GM12875 (cell line): Measurements from ENCODE around the gene BCAS3.
"Not testable (repeated sequence)": the region's sequence is repeated elsewhere in the genome, so short reads cannot be mapped to it uniquely, and the experiment has no call there.

Experiments
- H3K4me3 ChIP-seq: one replicate; pipeline ENCODE4 v1.5.1; 2011; ENCODE audit warnings: low read depth, low read length, control low read depth
- CTCF ChIP-seq: IDR thresholded peaks from 2 replicates; pipeline ENCODE4 v1.5.1; 2011; ENCODE audit warnings: low read depth, mild to moderate bottlenecking, control low read depth, inconsistent platforms, low read length, moderate library complexity, borderline replicate concordance; ENCODE audit not compliant: insufficient read depth

The BCAS3 gene

GRCh38 chr17:61436273-61436672, 758.6 kb downstream of the BCAS3 start:
- H3K4me3 ChIP-seq: no peak overlapping the region
- TF ChIP-seq CTCF: no peak

- TF ChIP-seq CTCF: no peak
- no peak overlapping the region for H3K4me3 ChIP-seq
Observed at GRCh38 chr17:61436995-61437704, 759.5 kb downstream of the BCAS3 start.

- TF ChIP-seq CTCF: no peak
- H3K4me3 ChIP-seq: no peak overlapping the region
Observed at GRCh38 chr17:61440697-61441096, 763.0 kb downstream of the BCAS3 start.

- H3K4me3 ChIP-seq: not testable (repeated sequence)
Observed at GRCh38 chr17:61441507-61441906, 763.9 kb downstream of the BCAS3 start.

- H3K4me3 ChIP-seq: no peak overlapping the region
- TF ChIP-seq CTCF: no peak
Observed at GRCh38 chr17:61442136-61442775, 764.6 kb downstream of the BCAS3 start.
